Mesendoderm (in vitro differentiated cells): ENCODE data around the gene ARHGEF1.

Source experiments
- DNase-seq: peaks from one replicate; pipeline ENCODE4 v3.0.0; 2013
- H2AK5ac ChIP-seq: 2 replicates; pipeline ENCODE4 v1.6.1; 2013; ENCODE audit warnings: low read length, inconsistent platforms
- H2BK120ac ChIP-seq: 2 replicates; pipeline ENCODE4 v1.6.1; 2013; ENCODE audit warnings: low read depth, mild to moderate bottlenecking, low read length, moderate library complexity, mixed read lengths
- H2BK15ac ChIP-seq: replicated peaks from 2 replicates; pipeline ENCODE4 v1.6.1; 2013; ENCODE audit warnings: low read depth, mild to moderate bottlenecking, moderate library complexity
- H2BK5ac ChIP-seq: 2 replicates; pipeline ENCODE4 v1.6.1; 2013; ENCODE audit warnings: low read length, inconsistent platforms
- H3K18ac ChIP-seq: 2 replicates; pipeline ENCODE4 v1.6.1; 2013; ENCODE audit warnings: mild to moderate bottlenecking, low read length, mixed read lengths
- H3K23ac ChIP-seq: one replicate; pipeline ENCODE4 v1.6.1; 2013; ENCODE audit warnings: low read length
- H3K27ac ChIP-seq: 2 replicates; pipeline ENCODE4 v1.5.1; 2013; ENCODE audit warnings: low read depth, mild to moderate bottlenecking, inconsistent platforms, low read length, moderate library complexity
- H3K27me3 ChIP-seq: 2 replicates; pipeline ENCODE4 v1.6.1; 2013; ENCODE audit warnings: low read length, control low read depth, mild to moderate bottlenecking, inconsistent platforms; ENCODE audit not compliant: insufficient read depth, poor library complexity
- H3K36me3 ChIP-seq: 2 replicates; pipeline ENCODE4 v1.6.1; 2013; ENCODE audit warnings: low read length, inconsistent platforms; ENCODE audit not compliant: control insufficient read depth, insufficient read depth
- H3K4ac ChIP-seq: one replicate; pipeline ENCODE4 v1.6.1; 2013; ENCODE audit warnings: low read depth, mild to moderate bottlenecking, low read length, moderate library complexity
- H3K4me1 ChIP-seq: 2 replicates; pipeline ENCODE4 v1.6.1; 2013; ENCODE audit warnings: low read depth, low read length, inconsistent platforms; ENCODE audit not compliant: control insufficient read depth
- H3K4me2 ChIP-seq: 2 replicates; pipeline ENCODE4 v1.6.1; 2013; ENCODE audit warnings: low read length
- H3K4me3 ChIP-seq: 2 replicates; pipeline ENCODE4 v1.5.1; 2013; ENCODE audit warnings: mild to moderate bottlenecking, low read length
- H3K56ac ChIP-seq: one replicate; pipeline ENCODE4 v1.6.1; 2013; ENCODE audit warnings: low read length
- H3K79me1 ChIP-seq: 2 replicates; pipeline ENCODE4 v1.6.1; 2013; ENCODE audit warnings: low read length, inconsistent platforms
- H3K79me2 ChIP-seq: 2 replicates; pipeline ENCODE4 v1.6.1; 2013; ENCODE audit warnings: mild to moderate bottlenecking, low read length; ENCODE audit not compliant: control insufficient read depth, insufficient read depth
- H3K9ac ChIP-seq: 2 replicates; pipeline ENCODE4 v1.6.1; 2013; ENCODE audit warnings: low read length, inconsistent platforms
- H4K5ac ChIP-seq: one replicate; pipeline ENCODE4 v1.6.1; 2013; ENCODE audit warnings: low read length
- H4K8ac ChIP-seq: one replicate; pipeline ENCODE4 v1.6.1; 2013; ENCODE audit warnings: low read depth, mild to moderate bottlenecking, control low read depth, low read length, moderate library complexity
- WGBS: extraction: QIAGEN DNeasy Blood & Tissue Kit; methylation state at CpG from one replicate; pipeline ENCODE4 v1.1.7; 2013; ENCODE audit warnings: low lambda C conversion rate, missing lambda C conversion rate; ENCODE audit not compliant: insufficient coverage; ENCODE audit errors: extremely low coverage; 5-methylcytosine and 5-hydroxymethylcytosine counted together

ARHGEF1 gene

GRCh38 chr19:41860419-41861115, 22.4 kb upstream of the ARHGEF1 start:
- Histone ChIP-seq H3K36me3 (peaks cover 25% of the 10 kb centered on the region), H2BK5ac (peak overlapping the region; percentile 69), H2AK5ac (no peak overlapping the region), H3K4me3 (peak overlapping the region; percentile 80), H3K18ac (peak overlapping the region; percentile 98), H3K79me1 (peaks cover 25% of the 10 kb centered on the region), H3K4ac (peak overlapping the region; percentile 100), H3K56ac (peak overlapping the region; percentile 94), H3K27ac (peak overlapping the region; percentile 84), H3K4me1 (peaks cover 8% of the 10 kb centered on the region), H4K8ac (peak overlapping the region; percentile 88), H3K23ac (peak overlapping the region; percentile 51), H3K27me3 (no peaks in the 10 kb centered on the region), H3K9ac (peak overlapping the region; percentile 88), H3K79me2 (peaks cover 47% of the 10 kb centered on the region), H3K4me2 (peak overlapping the region; percentile 73), H2BK15ac (no peak overlapping the region), H2BK120ac (peak overlapping the region; percentile 68), H4K5ac (no peak overlapping the region)
- no CpG with 5 or more reads among the region's 45 CpGs for WGBS
- no peak for DNase-seq

- Histone ChIP-seq H3K4me3 (peak overlapping the region; percentile 80), H3K27me3 (no peaks in the 10 kb centered on the region), H3K56ac (peak overlapping the region; percentile 94), H4K8ac (no peak overlapping the region), H2BK5ac (no peak overlapping the region), H3K4ac (peak overlapping the region; percentile 100), H3K23ac (no peak overlapping the region), H3K9ac (peak overlapping the region; percentile 88), H3K18ac (peak overlapping the region; percentile 98), H3K79me1 (peaks cover 27% of the 10 kb centered on the region), H2AK5ac (no peak overlapping the region), H2BK15ac (no peak overlapping the region), H3K4me2 (peak overlapping the region; percentile 73), H3K27ac (peak overlapping the region; percentile 84), H4K5ac (no peak overlapping the region), H3K36me3 (peaks cover 26% of the 10 kb centered on the region), H3K79me2 (peaks cover 50% of the 10 kb centered on the region), H3K4me1 (peaks cover 8% of the 10 kb centered on the region), H2BK120ac (no peak overlapping the region)
- WGBS, result no CpG with 5 or more reads among the region's 9 CpGs
- no peak for DNase-seq
Observed at GRCh38 chr19:41861116-41861768, 21.7 kb upstream of the ARHGEF1 start.

GRCh38 chr19:41861846-41862245, 21.1 kb upstream of the ARHGEF1 start:
- H3K27ac ChIP-seq, result no peak overlapping the region
- H3K4me1 ChIP-seq, result peaks cover 8% of the 10 kb centered on the region
- no peak overlapping the region for H4K8ac ChIP-seq
- H3K4ac ChIP-seq, result no peak overlapping the region
- H3K56ac ChIP-seq, result peak overlapping the region; percentile 94
- H3K27me3 ChIP-seq, result no peaks in the 10 kb centered on the region
- no peak for DNase-seq
- no peak overlapping the region for H2BK5ac ChIP-seq
- no peak overlapping the region for H2BK15ac ChIP-seq
- no peak overlapping the region for H3K23ac ChIP-seq
- peaks cover 53% of the 10 kb centered on the region for H3K79me2 ChIP-seq
- H3K36me3 ChIP-seq, result peaks cover 29% of the 10 kb centered on the region
- WGBS, result no CpG with 5 or more reads among the region's 9 CpGs
- H3K79me1 ChIP-seq, result peaks cover 30% of the 10 kb centered on the region
- no peak overlapping the region for H3K18ac ChIP-seq
- H3K4me3 ChIP-seq, result no peak overlapping the region
- peak overlapping the region; percentile 88 for H3K9ac ChIP-seq
- no peak overlapping the region for H2BK120ac ChIP-seq
- H2AK5ac ChIP-seq, result no peak overlapping the region
- H3K4me2 ChIP-seq, result peak overlapping the region; percentile 73
- H4K5ac ChIP-seq, result no peak overlapping the region

GRCh38 chr19:41862445-41862986, 20.5 kb upstream of the ARHGEF1 start:
- Histone ChIP-seq H2AK5ac (no peak overlapping the region), H3K18ac (no peak overlapping the region), H2BK120ac (no peak overlapping the region), H3K4me3 (no peak overlapping the region), H3K4me1 (peaks cover 8% of the 10 kb centered on the region), H3K27ac (no peak overlapping the region), H3K27me3 (no peaks in the 10 kb centered on the region), H4K8ac (no peak overlapping the region), H3K23ac (no peak overlapping the region), H4K5ac (no peak overlapping the region), H3K4me2 (peak overlapping the region; percentile 28), H2BK5ac (no peak overlapping the region), H3K9ac (peak overlapping the region; percentile 88), H3K36me3 (peaks cover 29% of the 10 kb centered on the region), H3K79me2 (peaks cover 53% of the 10 kb centered on the region), H3K56ac (peak overlapping the region; percentile 94), H3K4ac (no peak overlapping the region), H2BK15ac (no peak overlapping the region), H3K79me1 (peaks cover 30% of the 10 kb centered on the region)
- no peak for DNase-seq
- WGBS, result no CpG with 5 or more reads among the region's 2 CpGs

- peaks cover 8% of the 10 kb centered on the region for H3K4me1 ChIP-seq
- peaks cover 33% of the 10 kb centered on the region for H3K36me3 ChIP-seq
- H2BK15ac ChIP-seq, result no peak overlapping the region
- H3K4me2 ChIP-seq, result no peak overlapping the region
- no peak overlapping the region for H2BK5ac ChIP-seq
- no peak overlapping the region for H3K4ac ChIP-seq
- H3K4me3 ChIP-seq, result no peak overlapping the region
- peaks cover 57% of the 10 kb centered on the region for H3K79me2 ChIP-seq
- H2BK120ac ChIP-seq, result no peak overlapping the region
- peak overlapping the region; percentile 2 for H3K56ac ChIP-seq
- no peak overlapping the region for H3K27ac ChIP-seq
- H4K8ac ChIP-seq, result no peak overlapping the region
- peak overlapping the region; percentile 88 for H3K9ac ChIP-seq
- no peak overlapping the region for H4K5ac ChIP-seq
- H3K23ac ChIP-seq, result no peak overlapping the region
- WGBS, result no CpG with 5 or more reads among the region's 11 CpGs
- peaks cover 35% of the 10 kb centered on the region for H3K79me1 ChIP-seq
- H3K18ac ChIP-seq, result no peak overlapping the region
- no peak for DNase-seq
- H3K27me3 ChIP-seq, result no peaks in the 10 kb centered on the region
- H2AK5ac ChIP-seq, result no peak overlapping the region
Observed at GRCh38 chr19:41863209-41863931, 19.6 kb upstream of the ARHGEF1 start.
